ENCODE results near the gene COL15A1.
A peak's percentile ranks its signal among the peaks of the same experiment; 100 is the strongest.

Gene COL15A1

GRCh38 chr9:99087462-99087861 is 143.8 kb downstream of the COL15A1 start:
- TF ChIP-seq, protein P1, sequence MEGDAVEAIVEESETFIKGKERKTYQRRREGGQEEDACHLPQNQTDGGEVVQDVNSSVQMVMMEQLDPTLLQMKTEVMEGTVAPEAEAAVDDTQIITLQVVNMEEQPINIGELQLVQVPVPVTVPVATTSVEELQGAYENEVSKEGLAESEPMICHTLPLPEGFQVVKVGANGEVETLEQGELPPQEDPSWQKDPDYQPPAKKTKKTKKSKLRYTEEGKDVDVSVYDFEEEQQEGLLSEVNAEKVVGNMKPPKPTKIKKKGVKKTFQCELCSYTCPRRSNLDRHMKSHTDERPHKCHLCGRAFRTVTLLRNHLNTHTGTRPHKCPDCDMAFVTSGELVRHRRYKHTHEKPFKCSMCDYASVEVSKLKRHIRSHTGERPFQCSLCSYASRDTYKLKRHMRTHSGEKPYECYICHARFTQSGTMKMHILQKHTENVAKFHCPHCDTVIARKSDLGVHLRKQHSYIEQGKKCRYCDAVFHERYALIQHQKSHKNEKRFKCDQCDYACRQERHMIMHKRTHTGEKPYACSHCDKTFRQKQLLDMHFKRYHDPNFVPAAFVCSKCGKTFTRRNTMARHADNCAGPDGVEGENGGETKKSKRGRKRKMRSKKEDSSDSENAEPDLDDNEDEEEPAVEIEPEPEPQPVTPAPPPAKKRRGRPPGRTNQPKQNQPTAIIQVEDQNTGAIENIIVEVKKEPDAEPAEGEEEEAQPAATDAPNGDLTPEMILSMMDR (IDR thresholded peaks at IDR 0.05): no peak
- H3K27ac Mint-ChIP-seq: no peak overlapping the region

DNA sequence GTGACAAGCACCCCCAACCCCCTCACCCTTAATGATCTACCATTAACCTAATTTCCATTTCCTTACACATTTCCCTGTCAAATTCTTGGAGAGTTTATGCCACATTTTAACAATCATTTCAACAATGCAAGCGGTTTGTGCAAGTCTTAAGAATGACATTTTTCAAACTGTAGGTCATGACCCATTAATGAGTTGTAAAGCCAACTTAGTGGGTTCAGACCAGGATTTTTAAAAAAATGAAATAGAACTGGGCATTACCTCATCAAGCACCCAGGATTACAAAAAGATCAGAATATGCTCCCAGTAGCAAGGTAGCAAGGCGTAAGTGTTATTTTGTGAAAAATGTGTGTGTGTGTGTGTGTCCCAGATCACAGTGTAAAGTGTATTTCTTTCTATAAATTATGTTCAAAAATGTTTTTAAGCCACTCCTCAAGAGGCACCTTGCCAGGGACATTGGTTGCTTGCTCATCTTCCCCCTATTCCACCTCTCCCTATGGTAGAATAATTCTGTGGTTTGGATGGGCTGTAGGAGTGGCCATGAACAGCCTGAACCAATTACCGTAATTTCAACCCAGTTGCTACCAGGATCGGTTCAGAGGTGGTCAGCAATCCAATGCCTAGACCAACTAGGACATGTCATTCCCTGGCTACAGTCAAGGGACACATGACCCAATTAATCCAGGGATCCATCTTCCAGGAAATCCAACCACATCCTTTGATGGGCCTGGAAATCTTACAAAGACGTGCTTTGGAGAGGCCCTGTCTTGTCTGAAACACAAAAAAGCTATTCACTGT is 146.8 kb downstream of the COL15A1 start:
- DNase-seq: no peak
- no peaks in the 10 kb centered on the region for H3K36me3 Mint-ChIP-seq (ENCODE audit: low read depth)
- peaks cover 3% of the 10 kb centered on the region for H3K27me3 Mint-ChIP-seq (ENCODE audit: low read depth, poor library complexity)
- TF ChIP-seq, protein P1 (IDR thresholded peaks at IDR 0.05): no peak
- peaks cover 15% of the 10 kb centered on the region for H3K9me3 Mint-ChIP-seq
- peaks cover 8% of the 10 kb centered on the region for H3K4me1 Mint-ChIP-seq
- no peak overlapping the region for H3K27ac Mint-ChIP-seq
- no peak overlapping the region for H3K4me3 Mint-ChIP-seq

More at GRCh38 chr9:99087462-99087861, 143.8 kb downstream of the COL15A1 start:
- Mint-ChIP-seq H3K4me3 (no peak overlapping the region), H3K4me1 (peaks cover 16% of the 10 kb centered on the region), H3K9me3 (peaks cover 15% of the 10 kb centered on the region), H3K36me3 (ENCODE audit: low read depth) (no peaks in the 10 kb centered on the region), H3K27me3 (ENCODE audit: low read depth, poor library complexity) (peaks cover 6% of the 10 kb centered on the region)
- no peak for DNase-seq

DNA sequence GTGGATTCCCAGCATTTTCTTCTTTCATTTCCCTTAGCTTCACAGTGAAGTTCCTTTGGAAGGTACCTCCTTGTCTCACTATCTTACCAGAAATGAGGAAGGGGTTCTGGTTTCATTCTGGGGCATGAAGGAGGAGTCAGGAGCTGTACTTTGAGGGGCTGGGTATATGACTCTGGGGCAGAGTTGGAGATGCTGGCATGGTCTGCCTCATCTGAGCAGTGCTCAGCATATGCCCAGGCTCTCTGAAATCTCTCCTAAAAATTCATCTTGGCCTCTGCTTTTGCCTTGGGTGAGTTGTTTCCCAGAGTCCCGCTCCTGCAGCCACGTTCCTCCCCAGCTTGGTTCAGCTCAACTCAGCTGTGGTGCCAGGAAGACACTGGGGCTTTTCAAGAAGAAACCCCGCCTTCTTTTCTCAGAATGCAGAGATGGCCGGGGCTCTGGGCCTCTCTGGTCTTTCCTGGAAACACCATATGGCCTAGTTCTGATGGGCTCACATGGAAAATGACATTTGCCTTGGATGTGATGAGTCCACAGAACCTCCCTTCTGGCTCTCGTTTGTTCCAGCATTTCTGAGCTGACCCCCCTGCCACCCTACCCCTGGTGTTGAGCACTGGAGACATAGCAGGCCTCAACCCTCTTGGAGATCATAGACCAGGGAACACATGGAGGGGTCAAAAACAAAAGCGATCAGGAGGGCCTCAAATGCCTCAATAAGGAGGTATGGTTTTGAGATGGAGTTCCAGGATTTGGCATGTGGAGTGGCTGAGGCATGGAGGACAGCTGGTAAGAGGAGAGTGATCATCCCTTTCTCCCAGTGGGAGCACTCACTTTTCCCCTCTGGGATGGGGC is 149.2 kb downstream of the COL15A1 start:
- no peak overlapping the region for H3K4me3 Mint-ChIP-seq
- no peak for DNase-seq
- peaks cover 15% of the 10 kb centered on the region for H3K4me1 Mint-ChIP-seq
- no peaks in the 10 kb centered on the region for H3K36me3 Mint-ChIP-seq (ENCODE audit: low read depth)
- peaks cover 15% of the 10 kb centered on the region for H3K9me3 Mint-ChIP-seq
- H3K27ac Mint-ChIP-seq: no peak overlapping the region
- TF ChIP-seq, protein P1 (IDR thresholded peaks at IDR 0.05): no peak
- peaks cover 3% of the 10 kb centered on the region for H3K27me3 Mint-ChIP-seq (ENCODE audit: low read depth, poor library complexity)

GRCh38 chr9:99093492-99093791 is 149.7 kb downstream of the COL15A1 start:
- Mint-ChIP-seq H3K4me3 (no peak overlapping the region), H3K27me3 (ENCODE audit: low read depth, poor library complexity) (peaks cover 3% of the 10 kb centered on the region), H3K9me3 (peaks cover 15% of the 10 kb centered on the region), H3K4me1 (peaks cover 15% of the 10 kb centered on the region), H3K36me3 (ENCODE audit: low read depth) (no peaks in the 10 kb centered on the region), H3K27ac (no peak overlapping the region)
- DNase-seq: no peak
- TF ChIP-seq, protein P1 (IDR thresholded peaks at IDR 0.05): no peak

- DNase-seq: no peak
- H3K4me1 Mint-ChIP-seq: peaks cover 15% of the 10 kb centered on the region
- H3K4me3 Mint-ChIP-seq: no peak overlapping the region
- H3K36me3 Mint-ChIP-seq (ENCODE audit: low read depth): peaks cover 12% of the 10 kb centered on the region
- peak overlapping the region; percentile 8 for H3K27ac Mint-ChIP-seq
- TF ChIP-seq, protein P1 (IDR thresholded peaks at IDR 0.05): no peak
- peaks cover 20% of the 10 kb centered on the region for H3K9me3 Mint-ChIP-seq
- no peaks in the 10 kb centered on the region for H3K27me3 Mint-ChIP-seq (ENCODE audit: low read depth, poor library complexity)
These were observed 151.9 kb downstream of the COL15A1 start for GRCh38 chr9:99095565-99095964.
